ENCODE measurements around the gene XYLT1.

DNA sequence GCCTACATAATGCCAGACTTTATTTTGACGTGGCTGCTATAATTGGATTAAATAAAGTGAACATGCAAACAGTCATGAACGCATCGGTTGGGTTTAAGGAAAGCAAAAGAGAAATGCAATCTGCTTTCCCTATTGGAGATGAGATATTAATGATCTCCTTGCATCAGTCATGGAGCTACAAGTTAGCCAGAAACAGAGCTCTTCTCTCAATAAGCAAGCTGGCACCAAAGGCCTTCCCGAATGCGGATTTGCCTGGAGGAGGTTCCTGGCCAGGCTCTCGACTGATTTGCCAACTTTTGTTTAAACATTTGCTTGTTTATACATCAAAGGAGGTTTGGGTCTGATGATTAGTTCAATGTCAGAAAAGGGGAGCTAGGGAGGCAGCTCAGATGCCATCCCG lies 318.4 kb downstream of the XYLT1 start:
- TF ChIP-seq, protein P1, sequence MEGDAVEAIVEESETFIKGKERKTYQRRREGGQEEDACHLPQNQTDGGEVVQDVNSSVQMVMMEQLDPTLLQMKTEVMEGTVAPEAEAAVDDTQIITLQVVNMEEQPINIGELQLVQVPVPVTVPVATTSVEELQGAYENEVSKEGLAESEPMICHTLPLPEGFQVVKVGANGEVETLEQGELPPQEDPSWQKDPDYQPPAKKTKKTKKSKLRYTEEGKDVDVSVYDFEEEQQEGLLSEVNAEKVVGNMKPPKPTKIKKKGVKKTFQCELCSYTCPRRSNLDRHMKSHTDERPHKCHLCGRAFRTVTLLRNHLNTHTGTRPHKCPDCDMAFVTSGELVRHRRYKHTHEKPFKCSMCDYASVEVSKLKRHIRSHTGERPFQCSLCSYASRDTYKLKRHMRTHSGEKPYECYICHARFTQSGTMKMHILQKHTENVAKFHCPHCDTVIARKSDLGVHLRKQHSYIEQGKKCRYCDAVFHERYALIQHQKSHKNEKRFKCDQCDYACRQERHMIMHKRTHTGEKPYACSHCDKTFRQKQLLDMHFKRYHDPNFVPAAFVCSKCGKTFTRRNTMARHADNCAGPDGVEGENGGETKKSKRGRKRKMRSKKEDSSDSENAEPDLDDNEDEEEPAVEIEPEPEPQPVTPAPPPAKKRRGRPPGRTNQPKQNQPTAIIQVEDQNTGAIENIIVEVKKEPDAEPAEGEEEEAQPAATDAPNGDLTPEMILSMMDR (IDR thresholded peaks at IDR 0.05), result no peak
- TF ChIP-seq EMX1 (CRISPR knock-in tag; IDR thresholded peaks at IDR 0.05) (no peak), TEAD4 (CRISPR knock-in tag; IDR thresholded peaks at IDR 0.05) (no peak), SMAD4 (CRISPR knock-in tag; IDR thresholded peaks at IDR 0.05) (no peak), CREM (CRISPR knock-in tag; IDR thresholded peaks at IDR 0.05) (no peak), SP1 (CRISPR knock-in tag; conservative IDR thresholded peaks at IDR 0.05) (no peak), CREB1 (CRISPR knock-in tag; IDR thresholded peaks at IDR 0.05) (no peak), NR3C1 (CRISPR knock-in tag; conservative IDR thresholded peaks at IDR 0.05; ENCODE audit: low read depth) (no peak)
- TF ChIP-seq, protein P2, sequence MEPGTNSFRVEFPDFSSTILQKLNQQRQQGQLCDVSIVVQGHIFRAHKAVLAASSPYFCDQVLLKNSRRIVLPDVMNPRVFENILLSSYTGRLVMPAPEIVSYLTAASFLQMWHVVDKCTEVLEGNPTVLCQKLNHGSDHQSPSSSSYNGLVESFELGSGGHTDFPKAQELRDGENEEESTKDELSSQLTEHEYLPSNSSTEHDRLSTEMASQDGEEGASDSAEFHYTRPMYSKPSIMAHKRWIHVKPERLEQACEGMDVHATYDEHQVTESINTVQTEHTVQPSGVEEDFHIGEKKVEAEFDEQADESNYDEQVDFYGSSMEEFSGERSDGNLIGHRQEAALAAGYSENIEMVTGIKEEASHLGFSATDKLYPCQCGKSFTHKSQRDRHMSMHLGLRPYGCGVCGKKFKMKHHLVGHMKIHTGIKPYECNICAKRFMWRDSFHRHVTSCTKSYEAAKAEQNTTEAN (CRISPR knock-in tag; IDR thresholded peaks at IDR 0.05), result no peak
